PC-9 (cell line): ENCODE data around the gene TGFBR1. TPM values are rescaled to one million over a fixed set of nuclear protein-coding genes. Genes with fewer than 3 reads are reported as not detected.

Experiments
- BruUV-seq: library from RNA; stranded (reverse); fragments of 400-500 nt; replicated peaks from 2 replicates; lab custom pipeline; 2021; lab: Mats Ljungman, UMichigan
- CTCF ChIA-PET: fragments of 300-600 bp; sonication (Branson Sonifier 250); formaldehyde crosslinking; loops from one replicate; lab custom pipeline; 2022; ENCODE audit warnings: antibody characterized with exemption; lab: Charles Lee
- POLR2A ChIA-PET: fragments of 300-600 bp; sonication (Branson Sonifier 250); formaldehyde crosslinking; loops from one replicate; lab custom pipeline; 2022; ENCODE audit warnings: antibody characterized with exemption; ENCODE audit not compliant: unreplicated experiment; lab: Charles Lee
- DNase-seq, 2 experiments: peaks; one replicate each; pipeline versions ENCODE4 v3.0.0 to v3.0.0-alpha.2; 2015 to 2022; ENCODE audit warnings: mixed read lengths in 1 of 2
- H2AFZ ChIP-seq: fragments of 200-600 bp; sonication (generic); 2 replicates; pipeline ENCODE4 v1.8.1; 2017; ENCODE audit warnings: antibody characterized with exemption
- H3F3A ChIP-seq: fragments of 200-600 bp; sonication (generic); 2 replicates; pipeline ENCODE4 v1.8.1; 2017; ENCODE audit warnings: antibody characterized with exemption, mild to moderate bottlenecking, low read depth; ENCODE audit not compliant: insufficient read depth
- H3K27ac ChIP-seq: fragments of 200-600 bp; sonication (generic); 2 replicates; pipeline ENCODE4 v1.6.1; 2016; ENCODE audit warnings: mixed run types
- H3K27me3 ChIP-seq: fragments of 200-600 bp; sonication (generic); 2 replicates; pipeline ENCODE4 v1.6.1; 2016; ENCODE audit warnings: low read depth, mixed run types; ENCODE audit not compliant: insufficient read depth
- H3K36me3 ChIP-seq: fragments of 200-600 bp; sonication (generic); 2 replicates; pipeline ENCODE4 v1.6.1; 2016; ENCODE audit warnings: low read depth, mixed run types
- H3K4me1 ChIP-seq: fragments of 200-600 bp; sonication (generic); replicated peaks from 2 replicates; pipeline ENCODE4 v1.6.1; 2016; ENCODE audit warnings: mixed run types; ENCODE audit not compliant: insufficient read depth
- H3K4me2 ChIP-seq: fragments of 200-600 bp; sonication (generic); 2 replicates; pipeline ENCODE4 v1.6.1; 2017; ENCODE audit warnings: mixed run types
- H3K4me3 ChIP-seq: fragments of 200-600 bp; sonication (generic); 2 replicates; pipeline ENCODE4 v1.6.1; 2016; ENCODE audit warnings: mixed run types
- H3K79me2 ChIP-seq: fragments of 200-600 bp; sonication (generic); 2 replicates; pipeline ENCODE4 v1.6.1; 2017; ENCODE audit warnings: low read depth, mixed run types
- H3K9me2 ChIP-seq: fragments of 200-600 bp; sonication (generic); 2 replicates; pipeline ENCODE4 v1.8.1; 2017; ENCODE audit warnings: mild to moderate bottlenecking; ENCODE audit not compliant: insufficient read depth
- H3K9me3 ChIP-seq: fragments of 200-600 bp; sonication (generic); 2 replicates; pipeline ENCODE4 v1.8.1; 2016; ENCODE audit warnings: low read depth; ENCODE audit not compliant: insufficient read depth
- H4K20me1 ChIP-seq: fragments of 200-600 bp; sonication (generic); 2 replicates; pipeline ENCODE4 v1.8.1; 2017; ENCODE audit not compliant: insufficient read depth
- EZH2 ChIP-seq: fragments of 200-600 bp; sonication (generic); IDR thresholded peaks from 2 replicates; pipeline ENCODE4 v1.8.0; 2017; ENCODE audit warnings: antibody characterized with exemption, low read depth
- intact Hi-C: fragments of 100-400 bp; cut with micrococcal nuclease; formaldehyde crosslinking; loops from one replicate; pipeline ENCODE4 v1.10.0; 2022; ENCODE audit not compliant: unreplicated experiment
- total RNA-seq: library from RNA; stranded (reverse); gene quantifications from 2 replicates; pipeline ENCODE4 v1.2.3, GENCODE V29; 2021
- TF ChIP-seq, protein P1 (sequence below): fragments of 200-600 bp; sonication (generic); conservative IDR thresholded peaks from 2 replicates; pipeline ENCODE4 v1.6.1; 2017; ENCODE audit warnings: mixed run types, antibody characterized with exemption, mild to moderate bottlenecking, moderate library complexity

The TGFBR1 gene
- total RNA-seq, 1 experiment from 2014 or later = 18.3 TPM

DNA sequence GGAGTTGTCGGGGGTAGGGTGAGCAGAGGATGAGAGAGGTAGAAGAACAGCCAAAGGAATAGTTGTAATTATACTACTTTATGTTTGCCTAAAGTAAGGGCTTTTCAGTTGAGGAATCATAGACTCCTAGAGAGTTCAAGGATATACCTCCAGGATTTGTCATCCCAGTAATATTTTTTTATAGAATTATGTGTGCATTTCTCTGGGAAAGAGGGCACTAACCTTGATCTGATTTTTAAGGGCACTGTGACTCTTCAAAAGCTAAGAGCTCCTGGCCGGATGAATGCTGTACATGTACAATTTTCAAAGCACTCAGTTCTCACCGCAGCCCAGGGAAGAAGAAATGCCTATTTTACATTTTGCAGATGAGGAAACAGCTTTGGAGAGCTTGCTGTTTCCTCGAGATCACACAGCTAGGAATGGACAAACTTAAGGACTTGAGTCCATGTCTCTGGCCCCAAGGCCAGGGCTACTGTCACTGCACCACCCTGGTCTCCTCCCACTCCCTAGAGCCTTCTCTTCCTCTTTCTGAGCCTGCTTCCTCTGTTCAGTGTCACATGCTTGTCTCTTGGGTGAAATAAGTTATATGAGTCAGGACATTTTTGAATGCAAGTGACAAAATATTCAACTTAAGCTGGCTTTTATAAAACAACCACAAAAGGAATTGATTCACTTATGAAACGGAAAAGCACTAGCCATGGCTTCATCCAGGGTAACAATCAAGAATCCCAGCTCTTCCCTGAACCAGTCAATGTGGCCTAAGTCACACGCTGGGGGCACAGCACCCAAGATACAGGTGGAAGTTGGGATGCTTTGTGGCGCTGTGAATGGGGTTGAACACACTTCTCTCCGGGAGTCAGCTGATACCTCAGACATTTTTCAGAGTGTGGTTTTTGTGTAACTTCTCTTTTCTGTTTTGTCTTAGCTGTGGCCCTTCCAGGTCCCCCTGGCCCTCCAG lies 45.7 kb upstream of the TGFBR1 start:
- TF ChIP-seq, protein P1, sequence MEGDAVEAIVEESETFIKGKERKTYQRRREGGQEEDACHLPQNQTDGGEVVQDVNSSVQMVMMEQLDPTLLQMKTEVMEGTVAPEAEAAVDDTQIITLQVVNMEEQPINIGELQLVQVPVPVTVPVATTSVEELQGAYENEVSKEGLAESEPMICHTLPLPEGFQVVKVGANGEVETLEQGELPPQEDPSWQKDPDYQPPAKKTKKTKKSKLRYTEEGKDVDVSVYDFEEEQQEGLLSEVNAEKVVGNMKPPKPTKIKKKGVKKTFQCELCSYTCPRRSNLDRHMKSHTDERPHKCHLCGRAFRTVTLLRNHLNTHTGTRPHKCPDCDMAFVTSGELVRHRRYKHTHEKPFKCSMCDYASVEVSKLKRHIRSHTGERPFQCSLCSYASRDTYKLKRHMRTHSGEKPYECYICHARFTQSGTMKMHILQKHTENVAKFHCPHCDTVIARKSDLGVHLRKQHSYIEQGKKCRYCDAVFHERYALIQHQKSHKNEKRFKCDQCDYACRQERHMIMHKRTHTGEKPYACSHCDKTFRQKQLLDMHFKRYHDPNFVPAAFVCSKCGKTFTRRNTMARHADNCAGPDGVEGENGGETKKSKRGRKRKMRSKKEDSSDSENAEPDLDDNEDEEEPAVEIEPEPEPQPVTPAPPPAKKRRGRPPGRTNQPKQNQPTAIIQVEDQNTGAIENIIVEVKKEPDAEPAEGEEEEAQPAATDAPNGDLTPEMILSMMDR = no peak
- TF ChIP-seq EZH2 = no peak
- Histone ChIP-seq H3F3A (peaks cover 23% of the 10 kb centered on the region), H3K9me3 (no peaks in the 10 kb centered on the region; the same call in 1 of the 2 replicates), H3K4me3 (no peak overlapping the region), H3K79me2 (no peaks in the 10 kb centered on the region), H3K36me3 (no peaks in the 10 kb centered on the region), H3K4me2 (no peak overlapping the region), H3K27me3 (no peaks in the 10 kb centered on the region), H3K4me1 (peaks cover 45% of the 10 kb centered on the region), H3K9me2 (no peaks in the 10 kb centered on the region; the same call in 1 of the 2 replicates), H3K27ac (no peak overlapping the region), H4K20me1 (no peaks in the 10 kb centered on the region), H2AFZ (no peak overlapping the region)
- POLR2A ChIA-PET = interaction anchor here (0.5 to 0.6 kb wide), 2 partner anchors 216 to 376 kb away, joined by 3 to 12 read pairs; no protein-coding TSS in a partner anchor
- no TSS peak for BruUV-seq
- CTCF ChIA-PET = no interaction called here
- no peak for DNase-seq
- intact Hi-C loops = loop anchor here (10.0 kb wide), 1 partner anchor 54 kb away; no protein-coding TSS in a partner anchor

DNA sequence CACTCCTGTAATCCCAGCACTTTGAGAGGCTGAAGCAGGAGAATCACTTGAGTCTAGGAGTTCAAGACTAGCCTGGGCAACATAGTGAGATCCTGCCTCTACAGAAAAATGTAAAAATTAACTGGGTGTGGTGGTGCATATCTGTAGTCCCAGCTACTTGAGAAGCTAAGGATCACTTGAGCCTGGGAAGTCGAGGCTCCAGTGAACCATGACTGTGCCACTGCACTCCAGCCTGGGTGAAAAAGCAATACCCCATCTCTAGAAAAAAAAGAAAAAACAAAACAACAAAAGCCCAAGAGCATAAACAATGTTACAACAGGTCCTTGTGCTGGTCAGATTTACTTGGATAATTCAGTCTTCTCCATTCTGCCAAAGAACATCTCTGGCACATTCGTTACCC lies 44.3 kb upstream of the TGFBR1 start:
- no peak for TF ChIP-seq EZH2
- TF ChIP-seq, protein P1 = no peak
- ChIA-PET POLR2A (interaction anchor here (0.6 kb wide), 1 partner anchor 46 kb away, joined by 4 read pairs; no protein-coding TSS in a partner anchor), CTCF (no interaction called here)
- intact Hi-C loops = no loop called here
- Histone ChIP-seq H2AFZ (no peak overlapping the region), H3K4me1 (peaks cover 32% of the 10 kb centered on the region), H3F3A (peaks cover 13% of the 10 kb centered on the region), H3K79me2 (no peaks in the 10 kb centered on the region), H3K9me2 (no peaks in the 10 kb centered on the region; the same call in 1 of the 2 replicates), H3K27me3 (no peaks in the 10 kb centered on the region), H4K20me1 (no peaks in the 10 kb centered on the region), H3K27ac (no peak overlapping the region), H3K4me2 (no peak overlapping the region), H3K9me3 (no peaks in the 10 kb centered on the region; the same call in 1 of the 2 replicates), H3K4me3 (no peak overlapping the region), H3K36me3 (no peaks in the 10 kb centered on the region)
- no peak for DNase-seq
- no TSS peak for BruUV-seq

DNA sequence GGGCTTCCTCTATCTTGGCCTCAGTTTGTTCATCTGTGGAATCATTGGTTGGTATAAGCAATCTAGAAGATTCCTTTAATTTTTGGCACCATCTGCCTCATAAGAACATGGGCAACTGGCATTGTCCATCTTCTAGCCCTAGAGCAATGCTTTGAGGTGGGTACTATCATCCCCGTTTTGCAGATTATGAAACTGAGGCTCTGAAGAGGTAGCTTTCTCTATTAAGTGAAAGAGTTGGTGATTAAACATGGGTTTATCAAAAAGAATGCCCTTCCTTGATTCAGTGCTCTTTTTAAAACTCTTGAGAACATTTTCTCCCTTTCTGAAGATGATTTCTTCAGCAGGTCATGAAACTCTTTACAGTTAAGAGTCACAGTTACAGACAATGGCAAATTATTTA lies 42.4 kb upstream of the TGFBR1 start:
- no peaks in the 10 kb centered on the region; the same call in 1 of the 2 replicates for H3F3A ChIP-seq
- ChIA-PET POLR2A (no interaction called here), CTCF (no interaction called here)
- intact Hi-C loops = no loop called here
- H3K9me2 ChIP-seq = no peaks in the 10 kb centered on the region; the same call in 1 of the 2 replicates
- no peak overlapping the region for H3K4me3 ChIP-seq
- H3K79me2 ChIP-seq = no peaks in the 10 kb centered on the region
- H2AFZ ChIP-seq = no peak overlapping the region
- no peaks in the 10 kb centered on the region for H3K27me3 ChIP-seq
- no peak for DNase-seq
- TF ChIP-seq EZH2 = no peak
- TF ChIP-seq, protein P1 = no peak
- H3K4me2 ChIP-seq = no peak overlapping the region
- H3K4me1 ChIP-seq = peaks cover 12% of the 10 kb centered on the region; the same call in 1 of the 2 replicates
- no peaks in the 10 kb centered on the region for H3K36me3 ChIP-seq
- no TSS peak for BruUV-seq
- H3K9me3 ChIP-seq = no peaks in the 10 kb centered on the region
- H3K27ac ChIP-seq = no peak overlapping the region
- H4K20me1 ChIP-seq = no peaks in the 10 kb centered on the region
